Osteoblast (primary cell): ENCODE results near the gene SLC10A3. TPM values are rescaled to one million over a fixed set of nuclear protein-coding genes. Genes with fewer than 3 reads are reported as not detected.

ENCODE experiments used
- DNase-seq: peaks from one replicate; pipeline ENCODE4 v3.0.0; 2011; ENCODE audit warnings: low spot score, mixed read lengths; ENCODE audit not compliant: insufficient read length; ENCODE audit errors: missing footprints
- H2AFZ ChIP-seq: 2 replicates; pipeline ENCODE4 v1.6.0; 2011; ENCODE audit warnings: mild to moderate bottlenecking, low read length
- H3K27ac ChIP-seq: 2 replicates; pipeline ENCODE4 v1.5.1; 2011; ENCODE audit warnings: mild to moderate bottlenecking, low read depth, low read length, moderate library complexity
- H3K27me3 ChIP-seq: 2 replicates; pipeline ENCODE4 v1.6.0; 2012; ENCODE audit warnings: mild to moderate bottlenecking, control low read depth, inconsistent platforms, low read length, moderate library complexity; ENCODE audit not compliant: insufficient read depth
- H3K36me3 ChIP-seq: 2 replicates; pipeline ENCODE4 v1.5.1; 2011; ENCODE audit warnings: mild to moderate bottlenecking, low read length, control low read depth, moderate library complexity; ENCODE audit not compliant: insufficient read depth
- H3K4me1 ChIP-seq: 2 replicates; pipeline ENCODE4 v1.5.1; 2011; ENCODE audit warnings: mild to moderate bottlenecking, low read length, control low read depth, moderate library complexity; ENCODE audit not compliant: insufficient read depth
- H3K4me2 ChIP-seq: 2 replicates; pipeline ENCODE4 v1.6.0; 2011; ENCODE audit warnings: mild to moderate bottlenecking, low read length; ENCODE audit not compliant: insufficient read depth
- H3K4me3 ChIP-seq: fragments of 200-600 bp; sonication (generic); 3 replicates; pipeline ENCODE4 v1.5.1; 2012; ENCODE audit warnings: mild to moderate bottlenecking, low read length, inconsistent platforms; ENCODE audit not compliant: insufficient read depth
- H3K79me2 ChIP-seq: 2 replicates; pipeline ENCODE4 v1.6.0; 2012; ENCODE audit warnings: mild to moderate bottlenecking, low read length, control low read depth, inconsistent platforms; ENCODE audit not compliant: insufficient read depth
- H3K9me3 ChIP-seq: 2 replicates; pipeline ENCODE4 v1.5.1; 2011; ENCODE audit warnings: low read depth, low read length, control low read depth
- H4K20me1 ChIP-seq: 2 replicates; pipeline ENCODE4 v1.6.0; 2012; ENCODE audit warnings: mild to moderate bottlenecking, low read length, control low read depth; ENCODE audit not compliant: insufficient read depth
- CTCF ChIP-seq: IDR thresholded peaks from 2 replicates; pipeline ENCODE4 v1.5.1; 2011; ENCODE audit warnings: mild to moderate bottlenecking, low read depth, low read length, moderate library complexity; ENCODE audit errors: extremely low read depth
- total RNA-seq: library from RNA; depleted of rRNA; stranded (reverse); fragments of >200 nt; gene quantifications from 2 replicates; pipeline ENCODE4 v1.2.3, GENCODE V29; 2012

SLC10A3 gene
- total RNA-seq, 1 donor: 36.2 TPM

- Histone ChIP-seq H3K4me3 (no peak overlapping the region), H3K4me2 (no peak overlapping the region), H3K27ac (no peak overlapping the region), H3K79me2 (no peaks in the 10 kb centered on the region), H3K9me3 (no peaks in the 10 kb centered on the region), H4K20me1 (no peaks in the 10 kb centered on the region), H3K36me3 (no peaks in the 10 kb centered on the region), H3K27me3 (no peaks in the 10 kb centered on the region), H3K4me1 (no peaks in the 10 kb centered on the region), H2AFZ (no peak overlapping the region)
- TF ChIP-seq CTCF: no peak
- DNase-seq: no peak
These were observed 5.1 kb upstream of the SLC10A3 start for GRCh38 chrX:154495472-154495922.

- no peak for DNase-seq
- Histone ChIP-seq H3K36me3 (no peaks in the 10 kb centered on the region), H3K4me2 (no peak overlapping the region), H3K27ac (no peak overlapping the region), H3K27me3 (no peaks in the 10 kb centered on the region), H3K9me3 (no peaks in the 10 kb centered on the region), H3K79me2 (peaks cover under 1% of the 10 kb centered on the region), H3K4me3 (no peak overlapping the region), H3K4me1 (peaks cover 1% of the 10 kb centered on the region), H2AFZ (no peak overlapping the region), H4K20me1 (no peaks in the 10 kb centered on the region)
- TF ChIP-seq CTCF: no peak
These were observed 4.3 kb upstream of the SLC10A3 start for GRCh38 chrX:154494715-154495114.

- Histone ChIP-seq H3K4me2 (peak overlapping the region; percentile 84), H3K4me3 (peak overlapping the region; percentile 73), H3K9me3 (no peaks in the 10 kb centered on the region), H4K20me1 (peaks cover 7% of the 10 kb centered on the region), H3K4me1 (peaks cover 10% of the 10 kb centered on the region), H3K36me3 (peaks cover 13% of the 10 kb centered on the region), H2AFZ (peak overlapping the region; percentile 47), H3K79me2 (peaks cover 19% of the 10 kb centered on the region), H3K27me3 (no peaks in the 10 kb centered on the region), H3K27ac (peak overlapping the region; percentile 61)
- peak; percentile 94 for DNase-seq
- no peak for TF ChIP-seq CTCF
These were observed 412 bp downstream of the SLC10A3 start for GRCh38 chrX:154490021-154490413.

- Histone ChIP-seq H3K4me1 (peaks cover 10% of the 10 kb centered on the region), H3K9me3 (no peaks in the 10 kb centered on the region), H3K4me3 (peak overlapping the region; percentile 73), H3K27me3 (no peaks in the 10 kb centered on the region), H4K20me1 (peaks cover 7% of the 10 kb centered on the region), H2AFZ (no peak overlapping the region), H3K79me2 (peaks cover 22% of the 10 kb centered on the region), H3K4me2 (peak overlapping the region; percentile 84), H3K36me3 (peaks cover 19% of the 10 kb centered on the region), H3K27ac (no peak overlapping the region)
- DNase-seq: peak; percentile 58
- no peak for TF ChIP-seq CTCF
These were observed 1.2 kb downstream of the SLC10A3 start for GRCh38 chrX:154489182-154489581.
